GM21825 (cell line): ENCODE data around the gene PBX2.
"Not testable (repeated sequence)": the region's sequence is repeated elsewhere in the genome, so short reads cannot be mapped to it uniquely, and the experiment has no call there.

Experiments
- ATAC-seq: cut with Tn5 transposase; IDR thresholded peaks from one replicate; pipeline ENCODE4 v1.9.1; 2021; ENCODE audit warnings: mild to moderate bottlenecking, moderate library complexity; ENCODE audit not compliant: unreplicated experiment

Gene PBX2

GRCh38 chr6:32151863-32152768 is 37.9 kb downstream of the PBX2 start, which contains the start of gene PRRT1:
TSS of gene PRRT1 (minus strand) at chr6:32151939. CDS start at chr6:32151827, 112 bp downstream.
- ATAC-seq, result no peak

- ATAC-seq, result no peak
These were observed 38.7 kb downstream of the PBX2 start for GRCh38 chr6:32151181-32151862.

GRCh38 chr6:32149932-32150870 is 39.8 kb downstream of the PBX2 start:
- no peak for ATAC-seq

GRCh38 chr6:32149092-32149755 is 40.8 kb downstream of the PBX2 start:
- no peak for ATAC-seq

GRCh38 chr6:32148289-32149091 is 41.5 kb downstream of the PBX2 start:
- no peak for ATAC-seq

GRCh38 chr6:32147401-32148132 is 42.4 kb downstream of the PBX2 start:
- no peak for ATAC-seq

- ATAC-seq, result no peak
These were observed 43.3 kb downstream of the PBX2 start for GRCh38 chr6:32146687-32147086.

GRCh38 chr6:32146287-32146686 is 43.7 kb downstream of the PBX2 start:
- ATAC-seq, result no peak

GRCh38 chr6:32144238-32144637 is 45.8 kb downstream of the PBX2 start:
- ATAC-seq, result not testable (repeated sequence)

GRCh38 chr6:32140420-32141046 is 49.5 kb downstream of the PBX2 start:
- ATAC-seq, result no peak

- no peak for ATAC-seq
These were observed 50.4 kb downstream of the PBX2 start for GRCh38 chr6:32139590-32139989.

GRCh38 chr6:32137454-32137853 is 52.5 kb downstream of the PBX2 start:
- no peak for ATAC-seq
